Dermis microvascular lymphatic vessel endothelial cell (primary cell): ENCODE results near the gene MAN1A2. TPM values are rescaled to one million over a fixed set of nuclear protein-coding genes. Genes with fewer than 3 reads are reported as not detected.
A peak's percentile ranks its signal among the peaks of the same experiment; 100 is the strongest.

ENCODE experiments used
- DNase-seq, 2 donors: peaks; one replicate each; pipeline versions ENCODE4 v3.0.0 to v3.0.0-alpha.2; 2010; ENCODE audit warnings: low read depth in 2 of 2
- total RNA-seq: library from RNA; depleted of rRNA; stranded (reverse); fragments of >200 nt; gene quantifications from 2 replicates; pipeline ENCODE4 v1.2.1, GENCODE V29; 2014

Gene MAN1A2
- total RNA-seq, 1 donor from 2014 or later = 33.9 TPM

- DNase-seq = no peak
Measured at GRCh38 chr1:117481410-117481809, 114.2 kb downstream of the MAN1A2 start.

- no peak for DNase-seq
Measured at GRCh38 chr1:117493906-117494305, 126.7 kb downstream of the MAN1A2 start.

GRCh38 chr1:117495068-117495467, 127.8 kb downstream of the MAN1A2 start:
- no peak for DNase-seq

GRCh38 chr1:117499071-117499470, 131.8 kb downstream of the MAN1A2 start:
- no peak for DNase-seq

GRCh38 chr1:117500584-117500983, 133.3 kb downstream of the MAN1A2 start:
- no peak for DNase-seq

GRCh38 chr1:117501281-117501680, 134.0 kb downstream of the MAN1A2 start:
- no peak for DNase-seq

GRCh38 chr1:117511273-117511672, 144.0 kb downstream of the MAN1A2 start:
- DNase-seq = no peak

GRCh38 chr1:117512728-117513321, 145.6 kb downstream of the MAN1A2 start:
- DNase-seq = peak; percentile 17 to 24

- no peak for DNase-seq
Measured at GRCh38 chr1:117523111-117523510, 155.9 kb downstream of the MAN1A2 start.

- no peak for DNase-seq
Measured at GRCh38 chr1:117527074-117527473, 159.8 kb downstream of the MAN1A2 start.

- DNase-seq = no peak
Measured at GRCh38 chr1:117527566-117528102, 160.4 kb downstream of the MAN1A2 start.

- no peak for DNase-seq
Measured at GRCh38 chr1:117529683-117530082, 162.4 kb downstream of the MAN1A2 start.

GRCh38 chr1:117531222-117531621, 164.0 kb downstream of the MAN1A2 start:
- no peak for DNase-seq

- DNase-seq = peak; percentile 36 to 72
Measured at GRCh38 chr1:117534995-117535467, 167.8 kb downstream of the MAN1A2 start.

- DNase-seq = no peak
Measured at GRCh38 chr1:117535821-117536220, 168.6 kb downstream of the MAN1A2 start.

- no peak for DNase-seq
Measured at GRCh38 chr1:117537291-117537920, 170.2 kb downstream of the MAN1A2 start.

- DNase-seq = no peak
Measured at GRCh38 chr1:117540532-117540931, 173.3 kb downstream of the MAN1A2 start.

- no peak for DNase-seq
Measured at GRCh38 chr1:117541003-117541402, 173.8 kb downstream of the MAN1A2 start.

GRCh38 chr1:117541585-117541984, 174.3 kb downstream of the MAN1A2 start:
- DNase-seq = no peak

GRCh38 chr1:117544509-117545109, 177.4 kb downstream of the MAN1A2 start:
- no peak for DNase-seq

GRCh38 chr1:117546467-117546866, 179.2 kb downstream of the MAN1A2 start:
- no peak for DNase-seq

GRCh38 chr1:117553471-117553870, 186.2 kb downstream of the MAN1A2 start:
- no peak for DNase-seq

- no peak for DNase-seq
Measured at GRCh38 chr1:117555806-117556205, 188.6 kb downstream of the MAN1A2 start.
